ENCODE measurements around the gene GTF2B.

DNA sequence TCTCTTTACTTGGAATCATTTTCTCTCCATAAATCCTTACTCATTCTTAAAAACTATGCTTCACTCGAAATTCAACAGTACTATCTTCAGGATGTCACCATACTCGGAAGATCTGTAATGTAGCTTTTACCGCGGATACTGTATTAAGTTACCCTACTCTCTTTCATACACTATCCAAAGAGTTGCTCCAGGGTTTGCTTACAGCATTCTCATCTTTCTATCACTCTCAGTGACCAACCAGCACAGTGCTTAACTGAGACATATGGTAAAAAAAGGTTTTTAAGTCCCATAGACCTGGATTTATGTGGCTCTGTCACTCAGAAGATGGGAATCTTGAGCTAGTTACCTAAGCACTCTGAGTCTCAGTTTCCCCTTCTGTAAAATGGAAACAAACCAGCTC lies 15.8 kb downstream of the GTF2B start:
- TF ChIP-seq, protein P1, sequence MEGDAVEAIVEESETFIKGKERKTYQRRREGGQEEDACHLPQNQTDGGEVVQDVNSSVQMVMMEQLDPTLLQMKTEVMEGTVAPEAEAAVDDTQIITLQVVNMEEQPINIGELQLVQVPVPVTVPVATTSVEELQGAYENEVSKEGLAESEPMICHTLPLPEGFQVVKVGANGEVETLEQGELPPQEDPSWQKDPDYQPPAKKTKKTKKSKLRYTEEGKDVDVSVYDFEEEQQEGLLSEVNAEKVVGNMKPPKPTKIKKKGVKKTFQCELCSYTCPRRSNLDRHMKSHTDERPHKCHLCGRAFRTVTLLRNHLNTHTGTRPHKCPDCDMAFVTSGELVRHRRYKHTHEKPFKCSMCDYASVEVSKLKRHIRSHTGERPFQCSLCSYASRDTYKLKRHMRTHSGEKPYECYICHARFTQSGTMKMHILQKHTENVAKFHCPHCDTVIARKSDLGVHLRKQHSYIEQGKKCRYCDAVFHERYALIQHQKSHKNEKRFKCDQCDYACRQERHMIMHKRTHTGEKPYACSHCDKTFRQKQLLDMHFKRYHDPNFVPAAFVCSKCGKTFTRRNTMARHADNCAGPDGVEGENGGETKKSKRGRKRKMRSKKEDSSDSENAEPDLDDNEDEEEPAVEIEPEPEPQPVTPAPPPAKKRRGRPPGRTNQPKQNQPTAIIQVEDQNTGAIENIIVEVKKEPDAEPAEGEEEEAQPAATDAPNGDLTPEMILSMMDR (conservative IDR thresholded peaks at IDR 0.05) = no peak
- no peak for TF ChIP-seq ZFX (IDR thresholded peaks at IDR 0.05)
